SU-DHL-6 (cell line): ENCODE measurements around the gene BCAS3.

ENCODE experiments used
- CTCF ChIP-seq: fragments of 200-600 bp; sonication (generic); IDR thresholded peaks from one replicate; pipeline ENCODE4 v1.5.1; 2017; ENCODE audit warnings: antibody characterized with exemption, mild to moderate bottlenecking, low read length, moderate library complexity; ENCODE audit not compliant: insufficient read depth, poor library complexity, severe bottlenecking
- EZH2phosphoT487 ChIP-seq: fragments of 200-600 bp; sonication (generic), shearing (Covaris generic); conservative IDR thresholded peaks from 2 replicates; pipeline ENCODE4 v1.6.1; 2018; ENCODE audit warnings: mild to moderate bottlenecking, antibody characterized with exemption, low read length, moderate library complexity, mixed read lengths

DNA sequence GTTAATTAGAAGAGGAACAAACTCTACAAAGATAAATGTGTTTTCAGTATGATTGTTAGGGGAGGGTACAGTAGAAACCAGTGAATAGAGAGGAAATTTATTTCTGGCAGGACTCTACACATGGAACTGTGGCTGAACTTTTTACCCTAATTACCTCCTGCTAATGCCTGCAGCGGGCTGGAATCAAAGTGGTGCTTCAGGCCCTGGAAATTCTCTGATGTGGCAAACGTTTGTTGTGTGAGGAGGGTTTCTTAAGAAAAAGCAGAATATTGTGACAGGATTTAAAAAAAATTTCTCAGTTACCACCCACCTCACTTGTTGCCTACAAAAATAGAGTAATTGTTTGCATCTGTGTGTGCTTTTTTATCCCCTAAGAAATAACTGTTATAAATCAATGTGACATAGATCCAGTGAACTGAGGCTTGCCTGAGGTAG is 154.5 kb downstream of the BCAS3 start:
- TF ChIP-seq CTCF (no peak), EZH2phosphoT487 (no peak)
